DOHH2 (cell line): ENCODE results near the gene NANOGP8.
"Not testable (repeated sequence)": the region's sequence is repeated elsewhere in the genome, so short reads cannot be mapped to it uniquely, and the experiment has no call there.

Experiments used
- EZH2phosphoT487 ChIP-seq: fragments of 200-600 bp; sonication (generic); IDR thresholded peaks from 2 replicates; pipeline ENCODE4 v1.6.1; 2017; ENCODE audit warnings: borderline replicate concordance, mild to moderate bottlenecking, antibody characterized with exemption, low read length, moderate library complexity, mixed read lengths
- TF ChIP-seq, protein P1 (sequence below): fragments of 200-600 bp; sonication (generic); IDR thresholded peaks from one replicate; pipeline ENCODE4 v1.5.1; 2014; ENCODE audit warnings: antibody characterized with exemption, mild to moderate bottlenecking, low read depth, low read length; ENCODE audit not compliant: poor library complexity, severe bottlenecking

DNA sequence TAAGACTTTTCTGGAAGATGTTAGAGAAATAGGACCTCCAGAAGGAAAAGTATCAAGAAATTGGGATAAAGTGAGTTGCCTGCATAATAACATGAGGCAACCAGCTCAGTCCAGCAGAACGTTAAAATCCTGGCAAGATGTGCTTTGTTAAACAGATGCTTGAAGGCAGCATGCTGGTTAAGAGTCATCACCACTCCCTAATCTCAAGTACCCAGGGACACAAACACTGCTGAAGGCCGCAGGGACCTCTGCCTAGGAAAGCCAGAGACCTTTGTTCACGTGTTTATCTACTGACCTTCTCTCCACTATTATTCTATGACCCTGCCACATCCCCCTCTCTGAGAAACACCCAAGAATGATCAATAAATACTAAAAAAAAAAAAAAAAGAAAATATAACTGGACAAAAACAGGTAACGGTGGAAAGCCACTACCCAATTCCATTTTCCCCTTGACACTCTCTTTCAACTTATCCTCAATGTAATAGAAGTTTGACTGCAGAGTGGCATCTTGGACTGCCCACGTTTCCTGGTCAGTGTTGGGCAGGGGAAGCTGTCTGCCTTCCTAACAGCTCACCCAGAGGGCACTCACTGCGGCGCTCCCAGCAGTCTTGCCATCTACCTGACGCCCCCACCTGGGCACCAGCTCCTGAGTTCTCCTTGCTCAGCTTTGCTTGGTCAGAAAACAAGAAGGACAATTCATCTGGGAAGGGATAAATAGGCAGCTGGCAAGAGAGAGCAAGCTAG, at the start of gene NANOGP8:
- TF ChIP-seq, protein P1, sequence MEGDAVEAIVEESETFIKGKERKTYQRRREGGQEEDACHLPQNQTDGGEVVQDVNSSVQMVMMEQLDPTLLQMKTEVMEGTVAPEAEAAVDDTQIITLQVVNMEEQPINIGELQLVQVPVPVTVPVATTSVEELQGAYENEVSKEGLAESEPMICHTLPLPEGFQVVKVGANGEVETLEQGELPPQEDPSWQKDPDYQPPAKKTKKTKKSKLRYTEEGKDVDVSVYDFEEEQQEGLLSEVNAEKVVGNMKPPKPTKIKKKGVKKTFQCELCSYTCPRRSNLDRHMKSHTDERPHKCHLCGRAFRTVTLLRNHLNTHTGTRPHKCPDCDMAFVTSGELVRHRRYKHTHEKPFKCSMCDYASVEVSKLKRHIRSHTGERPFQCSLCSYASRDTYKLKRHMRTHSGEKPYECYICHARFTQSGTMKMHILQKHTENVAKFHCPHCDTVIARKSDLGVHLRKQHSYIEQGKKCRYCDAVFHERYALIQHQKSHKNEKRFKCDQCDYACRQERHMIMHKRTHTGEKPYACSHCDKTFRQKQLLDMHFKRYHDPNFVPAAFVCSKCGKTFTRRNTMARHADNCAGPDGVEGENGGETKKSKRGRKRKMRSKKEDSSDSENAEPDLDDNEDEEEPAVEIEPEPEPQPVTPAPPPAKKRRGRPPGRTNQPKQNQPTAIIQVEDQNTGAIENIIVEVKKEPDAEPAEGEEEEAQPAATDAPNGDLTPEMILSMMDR, result not testable (repeated sequence)
- not testable (repeated sequence) for TF ChIP-seq EZH2phosphoT487
